Epithelial cell of proximal tubule (primary cell): ENCODE measurements around the gene CERS3. TPM values are rescaled to one million over a fixed set of nuclear protein-coding genes. Genes with fewer than 3 reads are reported as not detected.

Experiments
- DNase-seq: peaks from one replicate; pipeline ENCODE4 v3.0.0-alpha.2; 2011; ENCODE audit warnings: low read depth
- H3K4me3 ChIP-seq: 2 replicates; pipeline ENCODE4 v1.5.1; 2011; ENCODE audit warnings: low read depth, mild to moderate bottlenecking, low read length
- CTCF ChIP-seq: conservative IDR thresholded peaks from 2 replicates; pipeline ENCODE4 v1.5.1; 2012; ENCODE audit warnings: low read depth, mild to moderate bottlenecking, low read length
- total RNA-seq: library from RNA; depleted of rRNA; stranded (reverse); fragments of >200 nt; gene quantifications from 2 replicates; pipeline ENCODE4 v1.2.3, GENCODE V29; 2015

Gene CERS3
- total RNA-seq = not detected in 2 replicates

GRCh38 chr15:100528833-100529428, at the start of gene CERS3:
TSS of gene CERS3 (minus strand) at chr15:100528950. CDS start at chr15:100501849, 27,101 bp downstream.
- DNase-seq = no peak
- TF ChIP-seq CTCF = no peak
- no peak within 1 kb of the TSS for H3K4me3 ChIP-seq

GRCh38 chr15:100573526-100573925, 44.8 kb upstream of the CERS3 start:
- no peak overlapping the region for H3K4me3 ChIP-seq
- TF ChIP-seq CTCF = no peak
- no peak for DNase-seq

- peak; percentile 33 for TF ChIP-seq CTCF
- no peak overlapping the region for H3K4me3 ChIP-seq
- no peak for DNase-seq
Measured at GRCh38 chr15:100572362-100572983, 43.7 kb upstream of the CERS3 start.

- DNase-seq = no peak
- H3K4me3 ChIP-seq = no peak overlapping the region
- TF ChIP-seq CTCF = no peak
Measured at GRCh38 chr15:100571592-100572167, 42.9 kb upstream of the CERS3 start.

GRCh38 chr15:100570735-100571313, 42.1 kb upstream of the CERS3 start:
- DNase-seq = no peak
- TF ChIP-seq CTCF = no peak
- no peak overlapping the region for H3K4me3 ChIP-seq

GRCh38 chr15:100570275-100570674, 41.5 kb upstream of the CERS3 start:
- TF ChIP-seq CTCF = no peak
- DNase-seq = no peak
- H3K4me3 ChIP-seq = no peak overlapping the region
